Measurements from ENCODE around the gene MAST4. TPM values are rescaled to one million over a fixed set of nuclear protein-coding genes. Genes with fewer than 3 reads are reported as not detected.

MAST4 gene
- total RNA-seq, 2 donors from 2014 or later: 9.5 to 20.8 TPM

DNA sequence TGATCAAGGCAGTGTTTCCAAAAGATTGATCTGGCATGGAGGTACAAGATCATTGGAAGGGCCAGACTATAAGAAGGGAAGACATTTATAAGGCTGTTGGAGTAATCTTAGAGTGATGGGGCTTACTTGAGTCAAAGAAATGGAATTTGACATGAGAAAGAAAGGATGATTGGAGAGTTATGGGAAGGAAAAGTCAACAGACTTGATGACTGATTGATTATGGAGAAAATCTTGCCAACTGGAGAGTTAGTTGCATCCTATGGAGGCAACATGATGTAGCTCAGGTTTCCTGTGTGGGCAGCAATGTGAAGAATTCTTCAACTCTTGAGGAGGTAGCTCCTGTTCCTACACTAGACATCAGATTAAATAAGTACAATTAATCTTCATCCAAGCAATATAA is 10.9 kb upstream of the MAST4 start:
- DNase-seq: no peak
- intact Hi-C loops (cut with DNase I): no loop called here
- Histone ChIP-seq H3K9ac (ENCODE audit: low read depth in 2 of 2, low read length in 2 of 2) (no peak overlapping the region), H3K27me3 (no peaks in the 10 kb centered on the region), H3K9me3 (no peaks in the 10 kb centered on the region), H3K4me3 (no peak overlapping the region), H3K36me3 (no peaks in the 10 kb centered on the region), H3K27ac (no peak overlapping the region), H3K4me1 (no peaks in the 10 kb centered on the region)
- TF ChIP-seq, protein P1, sequence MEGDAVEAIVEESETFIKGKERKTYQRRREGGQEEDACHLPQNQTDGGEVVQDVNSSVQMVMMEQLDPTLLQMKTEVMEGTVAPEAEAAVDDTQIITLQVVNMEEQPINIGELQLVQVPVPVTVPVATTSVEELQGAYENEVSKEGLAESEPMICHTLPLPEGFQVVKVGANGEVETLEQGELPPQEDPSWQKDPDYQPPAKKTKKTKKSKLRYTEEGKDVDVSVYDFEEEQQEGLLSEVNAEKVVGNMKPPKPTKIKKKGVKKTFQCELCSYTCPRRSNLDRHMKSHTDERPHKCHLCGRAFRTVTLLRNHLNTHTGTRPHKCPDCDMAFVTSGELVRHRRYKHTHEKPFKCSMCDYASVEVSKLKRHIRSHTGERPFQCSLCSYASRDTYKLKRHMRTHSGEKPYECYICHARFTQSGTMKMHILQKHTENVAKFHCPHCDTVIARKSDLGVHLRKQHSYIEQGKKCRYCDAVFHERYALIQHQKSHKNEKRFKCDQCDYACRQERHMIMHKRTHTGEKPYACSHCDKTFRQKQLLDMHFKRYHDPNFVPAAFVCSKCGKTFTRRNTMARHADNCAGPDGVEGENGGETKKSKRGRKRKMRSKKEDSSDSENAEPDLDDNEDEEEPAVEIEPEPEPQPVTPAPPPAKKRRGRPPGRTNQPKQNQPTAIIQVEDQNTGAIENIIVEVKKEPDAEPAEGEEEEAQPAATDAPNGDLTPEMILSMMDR (IDR thresholded peaks at IDR 0.05): no peak

DNA sequence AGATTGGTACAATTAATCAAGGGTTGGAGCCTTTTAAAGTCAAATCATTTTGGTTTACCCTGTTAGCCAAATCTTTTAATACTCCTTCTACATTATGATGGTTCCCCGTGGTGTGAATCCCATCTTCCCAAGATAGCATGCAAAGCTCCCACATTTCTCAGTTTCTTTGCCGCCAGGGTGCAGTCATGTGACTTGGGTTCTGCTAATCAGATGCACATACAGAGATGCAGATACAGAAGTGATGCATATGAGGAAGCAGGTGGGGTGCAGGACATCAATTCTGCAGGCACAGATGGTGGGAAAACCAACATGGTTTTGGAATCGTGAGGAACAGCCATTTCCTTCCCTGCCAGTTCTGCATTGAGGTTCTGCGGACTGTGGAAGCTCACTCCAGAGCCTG is 8.4 kb upstream of the MAST4 start:
- H3K4me1 ChIP-seq: no peaks in the 10 kb centered on the region
- TF ChIP-seq, protein P1 (IDR thresholded peaks at IDR 0.05): no peak
- H3K9ac ChIP-seq (ENCODE audit: low read depth in 2 of 2, low read length in 2 of 2): no peak overlapping the region
- H3K4me3 ChIP-seq: no peak overlapping the region
- no peaks in the 10 kb centered on the region for H3K36me3 ChIP-seq
- DNase-seq: no peak
- H3K27me3 ChIP-seq: no peaks in the 10 kb centered on the region
- intact Hi-C loops (cut with DNase I): no loop called here
- no peak overlapping the region for H3K27ac ChIP-seq
- H3K9me3 ChIP-seq: no peaks in the 10 kb centered on the region

DNA sequence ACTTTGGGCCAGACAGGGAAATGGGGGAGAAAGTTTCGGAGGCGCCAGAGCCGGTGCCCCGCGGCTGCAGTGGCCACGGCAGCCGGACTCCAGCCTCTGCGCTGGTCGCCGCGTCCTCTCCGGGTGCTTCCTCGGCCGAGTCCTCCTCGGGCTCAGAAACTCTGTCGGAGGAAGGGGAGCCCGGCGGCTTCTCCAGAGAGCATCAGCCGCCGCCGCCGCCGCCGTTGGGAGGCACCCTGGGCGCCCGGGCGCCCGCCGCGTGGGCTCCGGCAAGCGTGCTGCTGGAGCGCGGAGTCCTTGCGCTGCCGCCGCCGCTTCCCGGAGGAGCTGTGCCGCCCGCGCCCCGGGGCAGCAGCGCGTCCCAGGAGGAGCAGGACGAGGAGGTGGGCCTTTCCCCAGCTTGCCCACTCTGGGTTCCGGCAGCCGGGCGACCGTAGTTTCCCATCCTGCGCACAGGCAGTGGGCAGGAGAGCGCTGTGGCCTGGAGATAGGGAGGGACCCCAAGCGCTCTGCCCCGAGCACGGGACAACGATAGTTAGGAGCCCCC is 516 bp downstream of the MAST4 start:
- H3K4me1 ChIP-seq: peaks cover 3% of the 10 kb centered on the region
- peaks cover 23% of the 10 kb centered on the region for H3K27me3 ChIP-seq
- H3K4me3 ChIP-seq: peak overlapping the region; percentile 62
- TF ChIP-seq, protein P1 (IDR thresholded peaks at IDR 0.05): no peak
- peak overlapping the region in 1 of 2 donors; percentile 56 for H3K9ac ChIP-seq (ENCODE audit: low read depth in 2 of 2, low read length in 2 of 2)
- intact Hi-C loops (cut with DNase I): no loop called here
- no peak for DNase-seq
- no peaks in the 10 kb centered on the region for H3K36me3 ChIP-seq
- no peak overlapping the region for H3K27ac ChIP-seq
- H3K9me3 ChIP-seq: no peaks in the 10 kb centered on the region

DNA sequence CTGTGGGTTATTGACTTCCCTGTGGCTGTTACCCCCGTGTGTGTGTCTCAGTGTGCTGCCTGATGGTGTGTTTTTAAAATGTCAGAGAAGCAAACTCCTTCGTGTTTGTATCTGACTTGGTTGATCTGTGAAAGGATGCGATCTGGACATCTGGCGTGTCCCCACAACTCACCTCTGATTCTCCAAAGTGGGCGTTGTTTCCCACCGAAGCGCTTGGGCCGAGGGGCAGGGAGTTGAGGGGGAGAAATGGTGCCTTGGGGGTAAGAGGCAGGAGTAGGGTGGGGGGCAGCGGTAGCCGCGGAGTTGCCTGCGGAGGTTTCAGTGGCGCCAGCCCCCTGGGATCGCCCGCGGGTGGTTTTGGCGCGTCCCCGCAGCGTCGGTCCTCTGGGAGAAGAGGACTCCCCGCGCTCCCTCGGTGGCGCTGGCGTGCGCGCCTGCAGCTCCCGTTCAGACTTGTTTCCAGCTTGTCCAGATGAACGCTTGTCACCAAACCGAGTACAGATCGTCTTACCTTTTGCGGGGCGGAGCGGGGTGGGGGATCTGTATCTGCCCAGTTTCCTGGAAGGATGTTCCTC is 1.1 kb downstream of the MAST4 start:
- peaks cover 3% of the 10 kb centered on the region for H3K4me1 ChIP-seq
- H3K9me3 ChIP-seq: no peaks in the 10 kb centered on the region
- peak overlapping the region; percentile 62 for H3K4me3 ChIP-seq
- intact Hi-C loops (cut with DNase I): no loop called here
- TF ChIP-seq, protein P1 (IDR thresholded peaks at IDR 0.05): no peak
- DNase-seq: peak; percentile 42
- no peak overlapping the region for H3K27ac ChIP-seq
- peaks cover 23% of the 10 kb centered on the region for H3K27me3 ChIP-seq
- no peaks in the 10 kb centered on the region for H3K36me3 ChIP-seq
- peak overlapping the region in 1 of 2 donors; percentile 56 for H3K9ac ChIP-seq (ENCODE audit: low read depth in 2 of 2, low read length in 2 of 2)

DNA sequence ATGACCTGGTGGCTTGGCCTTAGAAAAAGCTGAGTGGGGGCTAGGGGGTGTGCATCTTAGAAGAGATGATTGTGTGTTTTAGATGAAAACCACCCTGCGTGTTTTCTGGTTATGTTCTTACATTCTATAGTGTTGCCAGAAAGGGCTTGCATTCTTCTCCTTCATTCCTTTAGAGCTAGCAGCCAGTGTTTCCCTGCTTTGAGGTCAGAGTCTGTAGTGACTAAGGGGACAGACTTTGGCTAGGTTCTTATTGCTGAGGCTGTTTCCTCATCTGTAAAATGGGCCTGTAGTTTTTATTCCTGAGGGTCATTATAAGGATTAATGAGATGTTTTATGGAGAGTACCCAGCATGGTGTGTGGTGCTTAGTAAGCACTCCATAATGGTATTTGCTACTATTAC is 6.4 kb downstream of the MAST4 start:
- Histone ChIP-seq H3K4me1 (no peaks in the 10 kb centered on the region), H3K9me3 (no peaks in the 10 kb centered on the region), H3K27me3 (peaks cover 11% of the 10 kb centered on the region), H3K4me3 (no peak overlapping the region), H3K36me3 (no peaks in the 10 kb centered on the region), H3K9ac (ENCODE audit: low read depth in 2 of 2, low read length in 2 of 2) (no peak overlapping the region), H3K27ac (no peak overlapping the region)
- intact Hi-C loops (cut with DNase I): no loop called here
- TF ChIP-seq, protein P1 (IDR thresholded peaks at IDR 0.05): no peak
- DNase-seq: no peak
